Measurements from ENCODE around the gene RNASE12.
"Not testable (repeated sequence)": the region's sequence is repeated elsewhere in the genome, so short reads cannot be mapped to it uniquely, and the experiment has no call there.

RNASE12 gene

GRCh38 chr14:20578784-20579502, 12.2 kb downstream of the RNASE12 start:
- Histone ChIP-seq H3K27me3 (replicated peaks; ENCODE audit: control insufficient read depth, insufficient read depth, low read length) (no peaks in the 10 kb centered on the region), H3K36me3 (ENCODE audit: control insufficient read depth, insufficient read depth, low read length) (no peaks in the 10 kb centered on the region), H3K4me3 (replicated peaks; ENCODE audit: low read depth, low read length) (no peak overlapping the region)
- TF ChIP-seq CTCF (IDR thresholded peaks at IDR 0.05; ENCODE audit: insufficient read depth, low read length, poor library complexity, severe bottlenecking): no peak
- no peak for DNase-seq (ENCODE audit: extremely low read depth, insufficient read length)

GRCh38 chr14:20578325-20578724, 12.9 kb downstream of the RNASE12 start:
- Histone ChIP-seq H3K27me3 (replicated peaks; ENCODE audit: control insufficient read depth, insufficient read depth, low read length) (no peaks in the 10 kb centered on the region), H3K4me3 (replicated peaks; ENCODE audit: low read depth, low read length) (no peak overlapping the region), H3K36me3 (ENCODE audit: control insufficient read depth, insufficient read depth, low read length) (no peaks in the 10 kb centered on the region)
- no peak for DNase-seq (ENCODE audit: extremely low read depth, insufficient read length)
- no peak for TF ChIP-seq CTCF (IDR thresholded peaks at IDR 0.05; ENCODE audit: insufficient read depth, low read length, poor library complexity, severe bottlenecking)

GRCh38 chr14:20572382-20572990, 18.7 kb downstream of the RNASE12 start:
- H3K36me3 ChIP-seq (ENCODE audit: control insufficient read depth, insufficient read depth, low read length); DNase-seq (ENCODE audit: extremely low read depth, insufficient read length); H3K27me3 ChIP-seq (replicated peaks; ENCODE audit: control insufficient read depth, insufficient read depth, low read length); H3K4me3 ChIP-seq (replicated peaks; ENCODE audit: low read depth, low read length): not testable (repeated sequence)

- not testable (repeated sequence) for H3K27me3 ChIP-seq (replicated peaks; ENCODE audit: control insufficient read depth, insufficient read depth, low read length); H3K36me3 ChIP-seq (ENCODE audit: control insufficient read depth, insufficient read depth, low read length); DNase-seq (ENCODE audit: extremely low read depth, insufficient read length); H3K4me3 ChIP-seq (replicated peaks; ENCODE audit: low read depth, low read length)
Observed at GRCh38 chr14:20570720-20571119, 20.5 kb downstream of the RNASE12 start.

- H3K27me3 ChIP-seq (replicated peaks; ENCODE audit: control insufficient read depth, insufficient read depth, low read length); DNase-seq (ENCODE audit: extremely low read depth, insufficient read length); H3K36me3 ChIP-seq (ENCODE audit: control insufficient read depth, insufficient read depth, low read length); H3K4me3 ChIP-seq (replicated peaks; ENCODE audit: low read depth, low read length): not testable (repeated sequence)
Observed at GRCh38 chr14:20569865-20570264, 21.3 kb downstream of the RNASE12 start.

- no peak for TF ChIP-seq CTCF (IDR thresholded peaks at IDR 0.05; ENCODE audit: insufficient read depth, low read length, poor library complexity, severe bottlenecking)
- no peak for DNase-seq (ENCODE audit: extremely low read depth, insufficient read length)
- Histone ChIP-seq H3K36me3 (ENCODE audit: control insufficient read depth, insufficient read depth, low read length) (no peaks in the 10 kb centered on the region), H3K27me3 (replicated peaks; ENCODE audit: control insufficient read depth, insufficient read depth, low read length) (no peaks in the 10 kb centered on the region), H3K4me3 (replicated peaks; ENCODE audit: low read depth, low read length) (no peak overlapping the region)
Observed at GRCh38 chr14:20569066-20569465, 22.1 kb downstream of the RNASE12 start.

- no peak for TF ChIP-seq CTCF (IDR thresholded peaks at IDR 0.05; ENCODE audit: insufficient read depth, low read length, poor library complexity, severe bottlenecking)
- no peaks in the 10 kb centered on the region for H3K36me3 ChIP-seq (ENCODE audit: control insufficient read depth, insufficient read depth, low read length)
- H3K27me3 ChIP-seq (replicated peaks; ENCODE audit: control insufficient read depth, insufficient read depth, low read length): no peaks in the 10 kb centered on the region
- DNase-seq (ENCODE audit: extremely low read depth, insufficient read length): no peak
- no peak overlapping the region for H3K4me3 ChIP-seq (replicated peaks; ENCODE audit: low read depth, low read length)
Observed at GRCh38 chr14:20568393-20568792, 22.8 kb downstream of the RNASE12 start.

GRCh38 chr14:20567199-20567598, 24.0 kb downstream of the RNASE12 start:
- not testable (repeated sequence) for DNase-seq (ENCODE audit: extremely low read depth, insufficient read length); H3K27me3 ChIP-seq (replicated peaks; ENCODE audit: control insufficient read depth, insufficient read depth, low read length); H3K4me3 ChIP-seq (replicated peaks; ENCODE audit: low read depth, low read length); H3K36me3 ChIP-seq (ENCODE audit: control insufficient read depth, insufficient read depth, low read length)

Measured in GM06990 (cell line).